Thyroid gland (tissue), 4 donors: ENCODE results near the gene ATG13.

ENCODE experiments used
- CTCF ChIP-seq, 6 experiments: fragments of 200-600 bp in 3 of 6; fragments of 450-650 bp in 3 of 6; sonication (generic) in 3 of 6; IDR thresholded peaks; one replicate each; pipeline ENCODE4 v1.5.1; 2016 to 2019; ENCODE audit warnings: antibody characterized with exemption in 6 of 6, mild to moderate bottlenecking in 2 of 6, inconsistent platforms in 1 of 6, moderate library complexity in 1 of 6
- POLR2A ChIP-seq, 2 donors: fragments of 450-650 bp; IDR thresholded peaks; one replicate each; pipeline ENCODE4 v1.6.1; 2017; ENCODE audit warnings: antibody characterized with exemption in 2 of 2, mild to moderate bottlenecking in 2 of 2, moderate library complexity in 1 of 2

- TF ChIP-seq CTCF (IDR thresholded peaks at IDR 0.05) (no peak), POLR2A (IDR thresholded peaks at IDR 0.05) (no peak)
Measured at GRCh38 chr11:46719048-46719542, 101.7 kb downstream of the ATG13 start, which contains the start of gene F2.
